ENCODE measurements around the gene MTMR10. TPM values are rescaled to one million over a fixed set of nuclear protein-coding genes. Genes with fewer than 3 reads are reported as not detected.

The MTMR10 gene
- total and polyA plus RNA-seq, 4 donors = 9.5 to 52.7 (median 21.4) TPM

DNA sequence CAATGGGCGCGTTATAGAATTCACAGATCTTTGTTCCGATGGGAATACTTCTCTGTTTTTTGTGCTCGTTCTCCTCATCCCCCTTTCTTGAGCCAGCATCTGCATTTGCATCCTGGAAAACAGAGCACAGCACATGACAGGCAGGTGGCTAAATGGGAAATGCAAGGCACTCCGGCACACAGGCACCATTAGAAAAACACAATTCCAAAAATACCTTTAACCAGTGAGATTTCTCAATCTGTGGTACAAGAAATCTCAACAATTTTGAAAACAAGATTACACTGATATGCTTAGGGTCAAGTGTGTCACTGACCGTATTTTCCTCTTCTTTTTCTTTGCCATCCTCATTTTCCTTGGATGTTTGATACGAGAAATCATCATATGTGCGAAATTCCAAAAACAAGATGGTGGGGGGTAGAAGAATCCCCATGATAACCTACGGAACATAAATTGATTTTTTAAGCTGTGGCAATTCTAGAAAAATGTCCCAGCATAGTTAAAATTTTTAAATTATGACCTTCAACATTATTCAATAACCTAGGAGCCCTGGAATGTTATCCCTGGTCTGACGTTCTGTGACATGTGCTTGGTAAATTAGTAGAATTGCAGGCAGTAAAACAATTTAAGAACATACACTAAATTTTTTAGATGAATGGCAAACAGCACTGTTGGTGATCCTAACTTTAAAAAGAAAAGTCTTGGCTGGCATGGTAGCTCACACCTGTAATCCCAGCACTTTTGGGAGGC, 46.5 kb upstream of the MTMR10 start:
- H3K27me3 ChIP-seq (ENCODE audit: control insufficient read depth in 3 of 3, insufficient read depth in 3 of 3, low read length in 2 of 3) = no peaks in the 10 kb centered on the region
- H3K36me3 ChIP-seq (ENCODE audit: control insufficient read depth in 4 of 4, insufficient read depth in 4 of 4, low read length in 4 of 4) = no peaks in the 10 kb centered on the region
- peaks cover 0 to 3% (median 0%) of the 10 kb centered on the region in 4 donors for H3K9me3 ChIP-seq (ENCODE audit: control insufficient read depth in 4 of 4, insufficient read depth in 3 of 4, low read length in 3 of 4)
- 90 to 96% methylated on average over 10 of the region's 10 CpGs for WGBS, 2 donors
- no peak for ATAC-seq (ENCODE audit: insufficient read depth, low FRiP score)
- TF ChIP-seq CTCF (IDR thresholded peaks at IDR 0.05; ENCODE audit: control extremely low read depth, extremely low read depth) = no peak
- peaks cover 0 to 6% (median 4%) of the 10 kb centered on the region in 5 donors for H3K4me1 ChIP-seq (ENCODE audit: control insufficient read depth in 5 of 5, insufficient read depth in 5 of 5, low read length in 5 of 5)
- no peak overlapping the region for H3K27ac ChIP-seq (ENCODE audit: low read depth in 1 of 2, low read length in 1 of 2)
- no peak overlapping the region for H3K9ac ChIP-seq (ENCODE audit: insufficient read depth in 1 of 2, low read length in 2 of 2)
- no peak for DNase-seq
- H3K4me3 ChIP-seq = no peak overlapping the region

DNA sequence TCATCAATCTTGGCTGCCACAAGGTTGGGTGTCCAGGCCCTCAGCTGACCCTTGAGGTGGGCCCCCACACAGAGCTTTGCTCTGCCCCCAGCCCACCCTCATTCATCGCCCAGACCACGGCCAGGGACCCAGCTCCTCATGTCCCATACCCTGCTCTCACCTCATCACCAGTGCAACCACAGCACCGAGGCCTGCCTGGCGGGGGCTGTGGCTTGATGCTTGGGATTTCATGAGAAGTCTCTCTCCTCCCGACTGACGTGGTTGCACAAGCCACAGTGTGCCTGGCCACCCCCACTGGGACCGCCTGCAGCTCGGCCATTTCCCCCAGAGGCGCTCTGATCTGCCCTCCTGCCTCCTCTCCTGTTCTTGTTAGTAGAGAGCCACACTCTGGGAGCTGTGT, 45.4 kb upstream of the MTMR10 start:
- DNase-seq (no peak), ATAC-seq (ENCODE audit: insufficient read depth, low FRiP score) (no peak)
- peaks cover 0 to 3% (median 0%) of the 10 kb centered on the region in 4 donors for H3K9me3 ChIP-seq (ENCODE audit: control insufficient read depth in 4 of 4, insufficient read depth in 3 of 4, low read length in 3 of 4)

GRCh38 chr15:31035610-31036009, 44.2 kb upstream of the MTMR10 start:
- WGBS, 2 donors = 90 to 94% methylated on average over 7 of the region's 7 CpGs

More for the DNA sequence above, 45.4 kb upstream of the MTMR10 start:
- Histone ChIP-seq H3K36me3 (ENCODE audit: control insufficient read depth in 4 of 4, insufficient read depth in 4 of 4, low read length in 4 of 4) (no peaks in the 10 kb centered on the region), H3K4me1 (ENCODE audit: control insufficient read depth in 5 of 5, insufficient read depth in 5 of 5, low read length in 5 of 5) (peaks cover 0 to 7% (median 0%) of the 10 kb centered on the region in 5 donors), H3K27me3 (ENCODE audit: control insufficient read depth in 3 of 3, insufficient read depth in 3 of 3, low read length in 2 of 3) (no peaks in the 10 kb centered on the region), H3K9ac (ENCODE audit: insufficient read depth in 1 of 2, low read length in 2 of 2) (no peak overlapping the region), H3K4me3 (no peak overlapping the region), H3K27ac (ENCODE audit: low read depth in 1 of 2, low read length in 1 of 2) (no peak overlapping the region)
- TF ChIP-seq CTCF (IDR thresholded peaks at IDR 0.05; ENCODE audit: control extremely low read depth, extremely low read depth) = no peak
- WGBS, 2 donors = 82 to 88% methylated on average over 9 of the region's 9 CpGs

More at GRCh38 chr15:31035610-31036009, 44.2 kb upstream of the MTMR10 start:
- no peak overlapping the region for H3K27ac ChIP-seq (ENCODE audit: low read depth in 1 of 2, low read length in 1 of 2)
- no peaks in the 10 kb centered on the region for H3K36me3 ChIP-seq (ENCODE audit: control insufficient read depth in 4 of 4, insufficient read depth in 4 of 4, low read length in 4 of 4)
- TF ChIP-seq CTCF (IDR thresholded peaks at IDR 0.05; ENCODE audit: control extremely low read depth, extremely low read depth) = no peak
- DNase-seq (no peak), ATAC-seq (ENCODE audit: insufficient read depth, low FRiP score) (no peak)
- H3K9ac ChIP-seq (ENCODE audit: insufficient read depth in 1 of 2, low read length in 2 of 2) = no peak overlapping the region
- peaks cover 0 to 3% (median 0%) of the 10 kb centered on the region in 4 donors for H3K9me3 ChIP-seq (ENCODE audit: control insufficient read depth in 4 of 4, insufficient read depth in 3 of 4, low read length in 3 of 4)
- no peaks in the 10 kb centered on the region for H3K27me3 ChIP-seq (ENCODE audit: control insufficient read depth in 3 of 3, insufficient read depth in 3 of 3, low read length in 2 of 3)
- H3K4me3 ChIP-seq = no peak overlapping the region
- H3K4me1 ChIP-seq (ENCODE audit: control insufficient read depth in 5 of 5, insufficient read depth in 5 of 5, low read length in 5 of 5) = peaks cover 0 to 7% (median 0%) of the 10 kb centered on the region in 5 donors
